Peyer's patch (tissue), 4 donors: ENCODE results near the gene MAOB. TPM values are rescaled to one million over a fixed set of nuclear protein-coding genes. Genes with fewer than 3 reads are reported as not detected.
A peak's percentile ranks its signal among the peaks of the same experiment; 100 is the strongest.

Experiments used
- DNase-seq, 3 donors: peaks; one replicate each; pipeline ENCODE4 v3.0.0-alpha.2; 2017 to 2019
- H3K27ac ChIP-seq, 4 donors: fragments of 200-600 bp; sonication (generic); one replicate each; pipeline ENCODE4 v1.5.1; 2016 to 2019
- H3K27me3 ChIP-seq, 2 donors: fragments of 200-600 bp; sonication (generic); one replicate each; pipeline ENCODE4 v1.5.1; 2019
- H3K36me3 ChIP-seq, 3 donors: fragments of 200-600 bp; sonication (generic); one replicate each; pipeline ENCODE4 v1.5.1; 2016 to 2019
- H3K4me1 ChIP-seq, 4 donors: fragments of 200-600 bp; sonication (generic); one replicate each; pipeline ENCODE4 v1.5.1; 2016 to 2019
- H3K4me3 ChIP-seq, 4 donors: fragments of 200-600 bp; sonication (generic); 1 replicate in 3 of 4; 2 replicates in 1 of 4; pipeline ENCODE4 v1.5.1; 2016 to 2019; ENCODE audit warnings: mild to moderate bottlenecking in 1 of 4
- H3K9me3 ChIP-seq, 4 donors: fragments of 200-600 bp; sonication (generic); one replicate each; pipeline ENCODE4 v1.5.1; 2016 to 2019; ENCODE audit warnings: mild to moderate bottlenecking in 1 of 4
- POLR2A ChIP-seq, 2 donors: fragments of 450-650 bp; IDR thresholded peaks; one replicate each; pipeline ENCODE4 v1.5.1; 2017; ENCODE audit warnings: antibody characterized with exemption in 2 of 2, mild to moderate bottlenecking in 2 of 2, moderate library complexity in 2 of 2
- total RNA-seq, 4 donors: library from RNA; depleted of rRNA; stranded (reverse); fragments of >200 nt; gene quantifications; one replicate each; pipeline ENCODE4 v1.1.0, GENCODE V29; 2016
- TF ChIP-seq, protein P1 (sequence below), 6 experiments: fragments of 450-650 bp in 4 of 6; fragments of 200-600 bp in 2 of 6; sonication (generic) in 1 of 6; IDR thresholded peaks; one replicate each; pipeline ENCODE4 v1.5.1; 2017 to 2019; ENCODE audit warnings: antibody characterized with exemption in 6 of 6, mild to moderate bottlenecking in 3 of 6, moderate library complexity in 1 of 6

Gene MAOB
- total RNA-seq, 4 donors from 2014 or later, result 13.2 to 81.8 (median 64.2) TPM

DNA sequence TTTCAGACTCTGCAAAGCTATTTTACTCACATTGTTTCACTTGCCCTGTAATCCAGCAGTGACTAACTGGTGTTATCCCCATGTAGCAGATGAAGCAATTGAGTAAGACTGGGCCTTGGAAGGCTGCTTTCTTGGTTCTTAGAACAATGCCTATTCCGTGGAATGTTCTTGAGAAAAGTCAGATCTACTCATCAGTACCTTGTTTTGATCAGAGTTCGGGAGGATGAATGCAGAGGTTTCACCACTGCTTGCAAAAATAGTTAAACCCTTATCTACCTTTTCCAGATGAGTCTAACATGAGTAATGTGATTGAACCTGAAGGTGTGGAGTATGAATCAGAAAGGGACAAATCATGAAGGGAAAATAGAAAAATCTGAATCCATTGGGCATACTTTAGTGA lies 1.8 kb downstream of the MAOB start:
- no peak for TF ChIP-seq POLR2A (IDR thresholded peaks at IDR 0.05)
- TF ChIP-seq, protein P1, sequence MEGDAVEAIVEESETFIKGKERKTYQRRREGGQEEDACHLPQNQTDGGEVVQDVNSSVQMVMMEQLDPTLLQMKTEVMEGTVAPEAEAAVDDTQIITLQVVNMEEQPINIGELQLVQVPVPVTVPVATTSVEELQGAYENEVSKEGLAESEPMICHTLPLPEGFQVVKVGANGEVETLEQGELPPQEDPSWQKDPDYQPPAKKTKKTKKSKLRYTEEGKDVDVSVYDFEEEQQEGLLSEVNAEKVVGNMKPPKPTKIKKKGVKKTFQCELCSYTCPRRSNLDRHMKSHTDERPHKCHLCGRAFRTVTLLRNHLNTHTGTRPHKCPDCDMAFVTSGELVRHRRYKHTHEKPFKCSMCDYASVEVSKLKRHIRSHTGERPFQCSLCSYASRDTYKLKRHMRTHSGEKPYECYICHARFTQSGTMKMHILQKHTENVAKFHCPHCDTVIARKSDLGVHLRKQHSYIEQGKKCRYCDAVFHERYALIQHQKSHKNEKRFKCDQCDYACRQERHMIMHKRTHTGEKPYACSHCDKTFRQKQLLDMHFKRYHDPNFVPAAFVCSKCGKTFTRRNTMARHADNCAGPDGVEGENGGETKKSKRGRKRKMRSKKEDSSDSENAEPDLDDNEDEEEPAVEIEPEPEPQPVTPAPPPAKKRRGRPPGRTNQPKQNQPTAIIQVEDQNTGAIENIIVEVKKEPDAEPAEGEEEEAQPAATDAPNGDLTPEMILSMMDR (IDR thresholded peaks at IDR 0.05), result no peak
- no peaks in the 10 kb centered on the region for H3K9me3 ChIP-seq
- DNase-seq, result no peak
- no peaks in the 10 kb centered on the region for H3K4me1 ChIP-seq
- peak overlapping the region in 2 of 4 donors; percentile 86 to 90 for H3K27ac ChIP-seq
- H3K36me3 ChIP-seq, result no peaks in the 10 kb centered on the region
- peak overlapping the region in 1 of 4 donors; percentile 57 for H3K4me3 ChIP-seq
- no peaks in the 10 kb centered on the region for H3K27me3 ChIP-seq

DNA sequence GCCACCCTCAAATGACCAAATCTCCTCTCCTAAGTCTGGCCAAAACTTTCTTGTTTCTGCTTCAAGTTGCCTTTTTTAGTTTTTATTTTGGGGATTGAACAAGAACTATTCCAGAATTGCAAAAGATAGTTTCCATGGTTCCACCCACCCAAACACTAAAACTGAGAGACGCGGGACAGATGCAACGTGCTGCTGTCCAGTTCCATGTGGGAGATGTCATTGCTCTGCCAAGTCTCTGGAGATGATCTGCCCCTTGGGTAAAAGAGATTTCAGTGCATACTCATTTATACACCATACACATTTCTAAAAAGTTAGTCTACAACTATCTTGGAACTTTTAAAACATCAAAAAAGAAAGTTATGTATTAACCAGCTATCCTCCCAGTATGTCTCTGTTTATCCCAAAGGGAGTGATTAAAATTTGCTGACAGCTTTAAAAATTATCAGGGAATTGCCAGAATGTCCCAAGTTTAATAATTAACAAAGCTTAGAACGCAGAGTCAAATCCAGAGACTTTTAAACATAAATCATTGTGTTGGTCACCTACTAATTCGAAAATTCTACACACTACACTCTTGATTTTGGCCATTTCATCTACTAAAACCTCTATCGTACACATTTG lies 3.2 kb downstream of the MAOB start:
- DNase-seq, result no peak
- Histone ChIP-seq H3K9me3 (no peaks in the 10 kb centered on the region), H3K36me3 (no peaks in the 10 kb centered on the region), H3K27ac (peak overlapping the region in 1 of 4 donors; percentile 23), H3K27me3 (no peaks in the 10 kb centered on the region), H3K4me3 (peak overlapping the region in 1 of 4 donors; percentile 12), H3K4me1 (no peaks in the 10 kb centered on the region)
- no peak for TF ChIP-seq POLR2A (IDR thresholded peaks at IDR 0.05)
- TF ChIP-seq, protein P1 (IDR thresholded peaks at IDR 0.05), result no peak

DNA sequence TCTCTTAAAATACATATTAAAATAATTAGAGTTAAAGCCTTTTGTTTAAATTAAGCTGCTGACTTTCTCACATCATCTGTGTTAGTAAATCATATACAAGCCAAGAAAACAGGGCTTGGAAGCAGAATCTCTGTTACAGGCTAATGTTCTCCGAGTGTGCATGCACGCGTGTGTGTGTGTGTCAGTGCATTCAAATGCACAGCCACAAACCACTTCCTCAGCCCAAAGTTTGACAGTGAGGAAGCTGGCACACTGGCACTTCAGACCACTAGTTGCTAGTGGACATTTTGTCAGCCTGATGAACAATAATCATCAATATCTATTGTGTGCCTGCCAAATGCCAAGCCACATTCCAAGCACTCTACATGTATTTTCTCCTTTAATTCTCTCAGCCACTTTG lies 5.6 kb downstream of the MAOB start:
- TF ChIP-seq, protein P1 (IDR thresholded peaks at IDR 0.05), result no peak
- TF ChIP-seq POLR2A (IDR thresholded peaks at IDR 0.05), result no peak
- no peak for DNase-seq
- no peak overlapping the region for H3K4me3 ChIP-seq
- H3K27me3 ChIP-seq, result no peaks in the 10 kb centered on the region
- no peak overlapping the region for H3K27ac ChIP-seq
- H3K4me1 ChIP-seq, result no peaks in the 10 kb centered on the region
- H3K9me3 ChIP-seq, result no peaks in the 10 kb centered on the region
- H3K36me3 ChIP-seq, result no peaks in the 10 kb centered on the region

GRCh38 chrX:43870758-43871419 lies 11.4 kb downstream of the MAOB start:
- no peak for DNase-seq
- Histone ChIP-seq H3K36me3 (no peaks in the 10 kb centered on the region), H3K27me3 (no peaks in the 10 kb centered on the region), H3K9me3 (no peaks in the 10 kb centered on the region), H3K27ac (no peak overlapping the region), H3K4me1 (no peaks in the 10 kb centered on the region), H3K4me3 (no peak overlapping the region)
- TF ChIP-seq, protein P1 (IDR thresholded peaks at IDR 0.05), result no peak
- TF ChIP-seq POLR2A (IDR thresholded peaks at IDR 0.05), result no peak

DNA sequence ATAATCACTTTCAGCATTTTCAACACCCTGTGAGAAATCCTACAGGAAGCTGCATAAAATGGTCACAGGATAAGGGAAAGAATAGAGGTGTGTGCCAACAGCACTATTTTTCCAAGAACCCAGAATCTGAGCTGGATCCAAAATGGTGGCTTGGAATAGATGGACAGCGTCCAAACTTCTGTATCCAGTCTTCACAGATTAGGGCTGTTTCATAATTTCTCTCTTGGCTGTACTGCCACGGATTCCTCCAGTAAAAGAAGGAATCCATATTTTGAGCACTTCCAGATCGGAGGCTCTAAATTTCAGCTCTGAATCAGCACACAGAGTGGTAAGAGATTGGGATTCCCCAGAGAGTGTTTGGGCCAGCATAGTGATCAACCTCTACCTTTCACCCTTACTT lies 12.2 kb downstream of the MAOB start:
- Histone ChIP-seq H3K27ac (no peak overlapping the region), H3K9me3 (no peaks in the 10 kb centered on the region), H3K36me3 (no peaks in the 10 kb centered on the region), H3K4me3 (no peak overlapping the region), H3K27me3 (no peaks in the 10 kb centered on the region), H3K4me1 (no peaks in the 10 kb centered on the region)
- DNase-seq, result no peak
- TF ChIP-seq POLR2A (IDR thresholded peaks at IDR 0.05), result no peak
- TF ChIP-seq, protein P1 (IDR thresholded peaks at IDR 0.05), result no peak
